HepG2 (cell line): ENCODE data around the gene DSCAML1. TPM values are rescaled to one million over a fixed set of nuclear protein-coding genes. Genes with fewer than 3 reads are reported as not detected.

Source experiments
- ADNP ChIP-seq: sonication (generic); formaldehyde crosslinking; IDR thresholded peaks from 2 replicates; pipeline ENCODE4 v1.4.0; 2020; ENCODE audit warnings: missing genetic modification reagents
- ATF7 ChIP-seq, 2 experiments: fragments of 450-650 bp in 1 of 2; sonication (generic) in 1 of 2; formaldehyde crosslinking in 1 of 2; IDR thresholded peaks; 2 replicates each; pipeline versions ENCODE4 v1.4.0 to v1.6.1; 2016 to 2020; ENCODE audit warnings: antibody characterized with exemption in 1 of 2, mild to moderate bottlenecking in 1 of 2, missing genetic modification reagents in 1 of 2
- CHD4 ChIP-seq: fragments of 200-600 bp; sonication (generic); IDR thresholded peaks from 2 replicates; pipeline ENCODE4 v1.7.0; 2017; ENCODE audit warnings: mild to moderate bottlenecking, low read length, borderline replicate concordance
- CSRNP1 ChIP-seq: sonication (generic); formaldehyde crosslinking; IDR thresholded peaks from 2 replicates; pipeline ENCODE4 v1.8.1; 2023; ENCODE audit warnings: mild to moderate bottlenecking, missing genetic modification reagents
- CTCF ChIP-seq: sonication (generic); formaldehyde crosslinking; IDR thresholded peaks from 2 replicates; pipeline ENCODE4 v1.5.0; 2020; ENCODE audit warnings: mild to moderate bottlenecking, missing genetic modification reagents, moderate library complexity
- DDIT3 ChIP-seq: sonication (generic); formaldehyde crosslinking; IDR thresholded peaks from 2 replicates; pipeline ENCODE4 v1.4.0; 2020; ENCODE audit warnings: mild to moderate bottlenecking, missing genetic modification reagents
- DMTF1 ChIP-seq: sonication (generic); formaldehyde crosslinking; IDR thresholded peaks from 2 replicates; pipeline ENCODE4 v1.4.0; 2020; ENCODE audit warnings: mild to moderate bottlenecking, missing genetic modification reagents
- FOXA1 ChIP-seq, 2 experiments: fragments of 450-650 bp in 1 of 2; sonication (generic) in 1 of 2; formaldehyde crosslinking in 1 of 2; IDR thresholded peaks; 2 replicates each; pipeline versions ENCODE4 v1.4.0 to v1.6.1; 2016 to 2020; ENCODE audit warnings: missing genetic modification reagents in 1 of 2
- MAFK ChIP-seq, 2 experiments: IDR thresholded peaks in 1 of 2; conservative IDR thresholded peaks in 1 of 2; 2 replicates each; pipeline ENCODE4 v1.6.1; 2011; ENCODE audit warnings: improper control_type of control experiment in 2 of 2, low read length in 2 of 2
- PATZ1 ChIP-seq: sonication (generic); formaldehyde crosslinking; IDR thresholded peaks from 2 replicates; pipeline ENCODE4 v1.4.0; 2020; ENCODE audit warnings: missing genetic modification reagents
- RBM22 ChIP-seq: fragments of 200-400 bp; formaldehyde crosslinking; optimal IDR thresholded peaks from 2 replicates; pipeline ENCODE3; 2017; ENCODE audit warnings: mild to moderate bottlenecking, low read length, moderate library complexity
- REPIN1 ChIP-seq: sonication (generic); formaldehyde crosslinking; IDR thresholded peaks from 2 replicates; pipeline ENCODE4 v1.8.0; 2022; ENCODE audit warnings: missing genetic modification reagents, low read depth, mild to moderate bottlenecking, borderline replicate concordance
- ZBTB26 ChIP-seq: IDR thresholded peaks from 2 replicates; pipeline ENCODE4 v1.6.1; 2016; ENCODE audit warnings: missing compliant biosample characterization, missing genetic modification reagents, borderline replicate concordance
- ZNF10 ChIP-seq: sonication (generic); formaldehyde crosslinking; IDR thresholded peaks from 2 replicates; pipeline ENCODE4 v1.4.0; 2020; ENCODE audit warnings: mild to moderate bottlenecking, low read depth, missing genetic modification reagents, borderline replicate concordance
- ZNF292 ChIP-seq: sonication (generic); formaldehyde crosslinking; IDR thresholded peaks from 2 replicates; pipeline ENCODE4 v1.8.1; 2022; ENCODE audit warnings: mild to moderate bottlenecking, low read depth, missing genetic modification reagents, borderline replicate concordance
- ZNF430 ChIP-seq: sonication (generic); formaldehyde crosslinking; IDR thresholded peaks from 2 replicates; pipeline ENCODE4 v1.9.0; 2021; ENCODE audit warnings: mild to moderate bottlenecking, missing genetic modification reagents
- ZNF563 ChIP-seq: sonication (generic); formaldehyde crosslinking; IDR thresholded peaks from 2 replicates; pipeline ENCODE4 v1.8.0; 2022; ENCODE audit warnings: mild to moderate bottlenecking, moderate library complexity, missing genetic modification reagents
- ZNF768 ChIP-seq: sonication (generic); formaldehyde crosslinking; IDR thresholded peaks from 2 replicates; pipeline ENCODE4 v1.4.0; 2020; ENCODE audit warnings: missing genetic modification reagents
- polyA plus RNA-seq, 8 experiments: library from polyadenylated mRNA; depleted of rRNA in 3 of 8; stranded (reverse) in 7 of 8; unstranded in 1 of 8; fragments of >200 nt; fragmentation: Illumina TruSeq in 4 of 8; extraction: Trizol in 4 of 8; gene quantifications; 2 replicates each; pipeline versions ENCODE4 v1.2.1 to v1.2.3, GENCODE V29; 2011 to 2016; ENCODE audit warnings: low read depth in 4 of 8, missing spikeins in 1 of 8, mixed read lengths in 1 of 8; ENCODE audit not compliant: insufficient read depth in 1 of 8
- total RNA-seq, 5 experiments: library from RNA; depleted of rRNA; stranded (reverse); fragments of >200 nt; fragmentation: Illumina TruSeq; extraction: Trizol; gene quantifications; 2 replicates each; pipeline ENCODE4 v1.2.3, GENCODE V29; 2016; ENCODE audit warnings: low read depth in 1 of 5

The DSCAML1 gene
- total and polyA plus RNA-seq, 2 of the 13 experiments (the other 11 are each of a cell fraction or from before 2014, with no cell fraction given) = 0.29 to 0.40 TPM

- TF ChIP-seq PATZ1 (CRISPR knock-in tag) (peak; percentile 79), ZNF430 (no peak), ZNF10 (CRISPR knock-in tag) (no peak), MAFK (conservative IDR thresholded peaks at IDR 0.05 in 1 of 2, IDR thresholded peaks at IDR 0.05 in 1 of 2; ENCODE audit: low read length in 2 of 2) (no peak), CTCF (CRISPR knock-in tag) (peak; percentile 34; the same call in 1 of the 2 replicates), CSRNP1 (CRISPR knock-in tag) (no peak), CHD4 (no peak), ZNF292 (CRISPR knock-in tag) (peak; percentile 94; the same call in 1 of the 2 replicates), ZNF563 (CRISPR knock-in tag) (no peak; the same call in 1 of the 2 replicates), ADNP (CRISPR knock-in tag) (no peak), ATF7 (IDR thresholded peaks at IDR 0.05) (no peak), ATF7 (CRISPR knock-in tag; IDR thresholded peaks at IDR 0.05) (no peak), ZBTB26 (no peak), REPIN1 (CRISPR knock-in tag) (peak; percentile 70; the same call in 1 of the 2 replicates), FOXA1 (IDR thresholded peaks at IDR 0.05) (peak; percentile 35; the same call in 1 of the 2 replicates), FOXA1 (CRISPR knock-in tag; IDR thresholded peaks at IDR 0.05) (peak; percentile 99), RBM22 (no peak), ZNF768 (CRISPR knock-in tag) (peak; percentile 90), DDIT3 (CRISPR knock-in tag) (no peak), DMTF1 (no peak)
These were observed 48.1 kb downstream of the DSCAML1 start (continued) for GRCh38 chr11:117748771-117749540.
